Right lung (tissue), 5 donors: Measurements from ENCODE around the gene ATP10A. TPM values are rescaled to one million over a fixed set of nuclear protein-coding genes. Genes with fewer than 3 reads are reported as not detected.

Source experiments
- DNase-seq, 2 donors: peaks; one replicate each; pipeline ENCODE4 v3.0.0-alpha.2; 2013
- polyA plus RNA-seq, 5 donors: library from polyadenylated mRNA; unstranded; fragments of 120-200 nt; gene quantifications; one replicate each; pipeline versions ENCODE4 v1.2.1 to v1.2.3, GENCODE V29; 2013; ENCODE audit warnings: inconsistent platforms in 1 of 5, low replicate concordance in 1 of 5; ENCODE audit not compliant: insufficient read length in 5 of 5, insufficient read depth in 1 of 5

ATP10A gene
- polyA plus RNA-seq, 5 donors: 0.43 to 0.96 (median 0.82) TPM

- DNase-seq: no peak
Measured at GRCh38 chr15:25718169-25718536, 145.0 kb downstream of the ATP10A start.

GRCh38 chr15:25717457-25718168, 145.5 kb downstream of the ATP10A start:
- DNase-seq: no peak

DNA sequence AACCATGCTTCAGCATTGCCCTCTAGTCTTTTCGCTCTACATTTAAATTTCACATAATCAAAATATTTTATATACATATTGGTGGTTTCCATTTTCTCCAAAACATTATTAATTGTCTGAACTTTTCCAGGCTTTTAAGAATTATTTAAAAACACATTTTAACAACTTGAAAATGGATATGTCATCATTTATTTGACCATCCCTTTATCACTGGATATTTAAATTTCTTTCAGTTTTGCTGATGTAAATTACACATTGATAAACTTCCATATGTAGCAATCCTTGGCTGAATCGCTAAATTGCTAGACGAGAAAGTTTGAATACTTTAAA, 146.0 kb downstream of the ATP10A start:
- no peak for DNase-seq

DNA sequence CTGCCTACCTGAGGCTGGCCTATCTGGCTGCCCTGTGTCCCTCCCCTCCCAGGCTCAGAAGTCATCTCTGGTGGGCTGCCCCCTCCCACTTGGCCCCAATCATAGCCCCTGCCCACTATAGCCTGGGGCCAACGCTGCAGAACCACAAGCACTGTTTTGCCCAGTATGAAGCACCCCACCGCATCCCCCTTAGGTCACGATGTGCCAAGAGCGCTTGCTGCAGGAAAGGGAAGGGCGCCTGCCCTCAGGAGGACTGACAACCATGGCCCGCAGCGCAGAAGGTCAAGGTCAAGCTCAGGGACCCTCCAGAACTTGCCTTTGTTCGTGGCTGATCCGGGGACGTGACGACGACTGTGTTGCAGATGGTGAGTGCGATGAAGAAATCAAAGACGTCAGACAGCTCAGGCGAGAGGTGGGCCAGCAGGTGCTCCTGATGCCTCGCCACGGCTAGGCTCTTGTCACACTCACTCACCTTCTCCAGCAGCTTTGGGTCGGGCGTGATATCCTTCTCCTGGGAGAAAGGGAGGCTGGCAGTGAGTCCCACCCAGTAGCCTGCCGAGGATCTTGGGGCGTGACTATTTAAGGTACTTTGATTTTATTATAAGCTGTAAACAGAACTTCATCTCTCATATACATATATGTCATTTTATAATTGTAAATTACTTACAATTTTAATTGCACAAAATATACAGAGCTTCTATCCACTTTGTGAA, 146.6 kb downstream of the ATP10A start:
- DNase-seq: no peak

- DNase-seq: no peak
Measured at GRCh38 chr15:25715536-25716413, 147.4 kb downstream of the ATP10A start.

- DNase-seq: no peak
Measured at GRCh38 chr15:25714538-25714840, 148.6 kb downstream of the ATP10A start.

- no peak for DNase-seq
Measured at GRCh38 chr15:25713736-25714537, 149.2 kb downstream of the ATP10A start.

DNA sequence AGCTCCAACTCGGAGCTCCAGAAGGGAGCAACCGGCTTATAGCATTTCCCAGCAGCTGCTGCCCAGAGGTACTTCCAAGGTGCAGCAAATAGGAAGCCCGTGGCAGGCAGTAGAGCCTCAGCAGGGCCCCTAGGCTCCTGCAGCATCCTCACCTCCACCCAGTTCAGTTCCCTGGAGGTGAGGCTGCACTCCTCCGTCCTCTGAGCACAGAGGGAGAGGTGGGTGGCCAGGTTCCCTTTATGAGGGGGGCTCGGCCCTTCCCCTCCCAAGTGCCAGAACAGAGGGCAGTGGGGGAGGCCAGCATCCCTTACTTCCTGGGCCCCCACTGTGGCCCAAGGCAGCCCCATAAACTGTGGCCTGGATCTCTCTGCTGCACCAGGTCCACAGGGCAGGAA, 150.2 kb downstream of the ATP10A start:
- DNase-seq: no peak

DNA sequence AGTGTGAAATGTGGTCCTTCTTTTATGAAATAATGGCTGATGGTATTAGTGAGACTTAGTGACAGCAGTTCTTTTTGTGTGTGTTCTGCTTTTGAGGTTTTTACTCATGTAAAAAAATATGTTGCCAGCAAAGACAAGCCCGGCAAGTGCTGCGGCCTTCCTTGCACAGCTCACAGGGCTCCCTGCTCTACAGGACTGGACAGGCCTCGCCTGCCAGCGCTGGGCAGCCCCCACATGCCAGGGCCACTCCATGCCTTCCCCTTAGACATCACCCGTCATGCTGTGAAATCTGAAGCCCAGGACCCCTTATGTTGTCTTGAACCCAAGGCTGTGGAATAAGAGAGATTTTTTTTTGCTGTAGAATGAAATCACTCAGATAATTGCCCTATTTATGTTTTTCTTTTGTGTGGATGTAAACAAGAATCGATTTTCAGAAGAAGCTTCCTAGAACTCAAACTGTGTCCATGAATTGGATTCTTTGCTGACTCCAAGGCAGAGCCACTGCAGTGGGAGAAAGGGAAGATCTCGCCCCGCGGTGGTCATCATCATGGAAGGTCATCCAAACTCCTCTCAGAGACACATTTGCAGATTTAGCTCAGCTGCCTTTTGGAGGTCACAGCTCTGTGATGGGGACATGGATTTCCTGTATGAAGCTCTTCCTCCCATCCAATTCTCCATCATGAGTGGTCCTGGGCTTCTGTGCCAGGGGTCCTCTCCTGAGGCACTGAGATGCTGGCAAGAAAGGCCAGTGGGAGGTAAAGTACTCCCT, 150.8 kb downstream of the ATP10A start:
- no peak for DNase-seq

- DNase-seq: no peak
Measured at GRCh38 chr15:25711691-25712090, 151.4 kb downstream of the ATP10A start.

- no peak for DNase-seq
Measured at GRCh38 chr15:25711164-25711563, 152.0 kb downstream of the ATP10A start.

DNA sequence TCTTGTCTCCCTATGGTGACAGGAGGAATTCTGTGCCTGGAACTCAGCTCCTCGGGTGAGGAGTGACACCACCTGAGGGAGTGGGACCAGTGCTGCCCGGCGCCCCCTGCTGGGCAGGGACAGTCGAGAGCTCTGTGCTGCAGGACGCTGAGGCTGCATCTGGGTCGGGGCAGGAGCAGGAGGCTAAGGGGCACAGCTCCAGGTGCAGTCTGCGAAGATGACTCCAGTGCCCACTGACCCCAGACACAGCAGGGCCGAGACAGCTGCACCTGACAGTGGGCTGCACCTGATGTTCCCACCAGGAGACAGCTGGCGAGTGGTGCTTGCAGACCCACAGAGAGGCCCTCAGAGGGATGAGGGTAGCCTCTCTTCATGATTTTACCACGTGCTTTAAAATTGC, 152.9 kb downstream of the ATP10A start:
- no peak for DNase-seq

- no peak for DNase-seq
Measured at GRCh38 chr15:25709437-25710159, 153.5 kb downstream of the ATP10A start.

GRCh38 chr15:25708391-25708790, 154.7 kb downstream of the ATP10A start:
- DNase-seq: no peak

DNA sequence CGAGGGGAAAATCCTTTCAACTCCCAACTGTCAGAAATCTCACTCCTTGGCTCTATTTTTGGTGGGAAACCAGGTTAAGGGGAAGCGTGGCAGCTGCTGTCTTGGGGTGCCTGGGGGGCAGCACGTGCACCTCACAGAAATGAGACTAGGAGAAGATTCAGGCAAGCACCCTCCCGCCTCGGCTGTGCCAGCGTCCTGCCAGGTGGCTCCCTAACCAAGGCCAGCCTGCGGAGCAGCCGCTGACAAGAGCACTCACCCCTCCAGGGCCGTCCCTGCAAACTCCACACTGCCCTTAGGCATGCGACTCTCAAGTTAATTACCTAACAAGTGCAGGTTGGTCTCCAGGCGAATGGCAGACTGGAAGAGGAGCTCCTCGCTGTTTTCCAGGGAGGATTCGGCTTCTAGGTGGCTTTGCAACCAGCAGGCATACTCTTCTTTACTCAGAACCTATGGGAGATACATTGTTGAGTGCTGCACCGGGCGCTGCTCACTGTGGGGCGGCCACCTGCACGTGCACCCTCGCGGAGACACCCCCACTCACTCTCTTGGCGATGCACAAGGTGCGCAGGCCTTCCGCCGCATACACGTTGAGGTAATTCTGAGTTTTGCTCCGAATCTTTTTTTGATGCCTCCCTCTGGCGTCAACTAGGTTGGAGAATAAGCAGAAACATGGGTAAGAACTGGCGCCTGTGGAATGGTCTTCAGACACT, 155.3 kb downstream of the ATP10A start:
- no peak for DNase-seq

DNA sequence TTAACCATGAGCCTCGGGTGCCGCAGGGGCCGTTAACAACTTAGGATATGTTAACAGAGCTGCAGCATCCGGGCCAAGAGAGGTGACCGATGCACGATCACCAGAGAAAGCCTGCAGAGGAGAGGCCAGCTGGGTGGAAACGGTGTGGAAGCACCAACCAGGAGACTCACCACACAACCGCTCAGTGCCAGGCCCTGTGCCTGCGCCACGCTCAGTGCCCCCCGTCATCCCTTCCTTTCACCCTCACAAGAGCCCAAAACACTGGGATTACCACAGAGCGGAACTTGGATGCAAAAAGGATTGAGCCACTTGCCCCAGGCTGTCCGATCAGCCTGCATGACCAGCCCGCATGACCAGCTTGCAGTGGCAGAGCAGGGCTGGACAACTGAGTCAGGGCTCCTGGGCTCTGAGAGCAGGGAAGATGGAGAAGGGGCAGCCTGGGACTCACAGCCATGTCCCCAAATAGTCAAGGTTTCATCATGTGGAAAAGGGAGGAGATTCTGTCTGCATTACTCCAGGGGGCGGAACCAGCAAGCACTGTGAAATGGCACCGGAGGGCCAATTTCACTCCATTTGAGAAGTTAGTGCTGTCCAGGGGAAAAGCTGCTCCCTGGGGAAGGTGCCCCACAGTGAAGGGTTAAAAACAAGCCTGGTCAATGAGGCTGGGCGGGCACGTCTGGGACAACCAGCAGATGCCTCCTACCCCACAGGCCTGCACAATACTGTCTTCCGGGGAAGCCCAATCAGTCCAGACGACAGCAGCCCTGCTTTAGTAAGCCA, 156.8 kb downstream of the ATP10A start:
- no peak for DNase-seq

GRCh38 chr15:25705433-25706115, 157.6 kb downstream of the ATP10A start:
- no peak for DNase-seq

GRCh38 chr15:25703726-25704125, 159.4 kb downstream of the ATP10A start:
- DNase-seq: no peak
